HT1080 (cell line): Measurements from ENCODE around the gene FDPS. TPM values are rescaled to one million over a fixed set of nuclear protein-coding genes. Genes with fewer than 3 reads are reported as not detected.
A peak's percentile ranks its signal among the peaks of the same experiment; 100 is the strongest.
"Not testable (repeated sequence)": the region's sequence is repeated elsewhere in the genome, so short reads cannot be mapped to it uniquely, and the experiment has no call there.

Experiments
- DNase-seq: peaks from one replicate; pipeline ENCODE4 v3.0.0-alpha.2; 2015; ENCODE audit warnings: low read depth
- total RNA-seq: library from RNA; depleted of rRNA; stranded (reverse); fragments of >200 nt; shearing (Covaris generic); gene quantifications from 2 replicates; pipeline ENCODE4 v1.2.3, GENCODE V29; 2014

The FDPS gene
- total RNA-seq, 1 experiment from 2014 or later, result 233 TPM

GRCh38 chr1:155285063-155285462, 23.6 kb upstream of the FDPS start:
- DNase-seq, result no peak

- no peak for DNase-seq
Observed at GRCh38 chr1:155285631-155286044, 23.0 kb upstream of the FDPS start.

- no peak for DNase-seq
Observed at GRCh38 chr1:155286544-155286943, 22.1 kb upstream of the FDPS start.

GRCh38 chr1:155287987-155288543, 20.6 kb upstream of the FDPS start:
- DNase-seq, result no peak

GRCh38 chr1:155291006-155291405, 17.7 kb upstream of the FDPS start:
- DNase-seq, result not testable (repeated sequence)

GRCh38 chr1:155293086-155293749, 15.4 kb upstream of the FDPS start:
- DNase-seq, result no peak

- DNase-seq, result no peak
Observed at GRCh38 chr1:155294520-155295182, 14.0 kb upstream of the FDPS start.

GRCh38 chr1:155295183-155295941, 13.3 kb upstream of the FDPS start:
- no peak for DNase-seq

- DNase-seq, result no peak
Observed at GRCh38 chr1:155295942-155296267, 12.8 kb upstream of the FDPS start.

GRCh38 chr1:155296661-155297060, 12.0 kb upstream of the FDPS start:
- DNase-seq, result no peak

GRCh38 chr1:155297384-155297783, 11.3 kb upstream of the FDPS start:
- DNase-seq, result no peak

- DNase-seq, result no peak
Observed at GRCh38 chr1:155300024-155300423, 8.6 kb upstream of the FDPS start.

GRCh38 chr1:155300553-155301329, 7.9 kb upstream of the FDPS start:
- DNase-seq, result no peak

- DNase-seq, result no peak
Observed at GRCh38 chr1:155301342-155301841, 7.3 kb upstream of the FDPS start, which contains the start of gene PKLR. PKLR (minus strand) TSS chr1:155301438; CDS start chr1:155301395, 43 bp downstream.

GRCh38 chr1:155304558-155305063, 4.1 kb upstream of the FDPS start:
- DNase-seq, result no peak

GRCh38 chr1:155305881-155306391, 2.7 kb upstream of the FDPS start:
- DNase-seq, result no peak

GRCh38 chr1:155307247-155307740, 1.4 kb upstream of the FDPS start:
- peak; percentile 62 for DNase-seq

GRCh38 chr1:155309423-155310021, 856 bp downstream of the FDPS start:
- DNase-seq, result no peak

GRCh38 chr1:155313261-155313660, 4.6 kb downstream of the FDPS start:
- no peak for DNase-seq

- no peak for DNase-seq
Observed at GRCh38 chr1:155316922-155317321, 8.3 kb downstream of the FDPS start.
